HG03565 (cell line): ENCODE data around the gene RELN.
"Not testable (repeated sequence)": the region's sequence is repeated elsewhere in the genome, so short reads cannot be mapped to it uniquely, and the experiment has no call there.

Source experiments
- ATAC-seq: cut with Tn5 transposase; IDR thresholded peaks from one replicate; pipeline ENCODE4 v1.9.1; 2021; ENCODE audit warnings: mild to moderate bottlenecking, moderate library complexity; ENCODE audit not compliant: unreplicated experiment

Gene RELN

GRCh38 chr7:103947026-103947655 lies 42.3 kb downstream of the RELN start:
- ATAC-seq, result no peak

GRCh38 chr7:103944230-103944900 lies 45.1 kb downstream of the RELN start:
- ATAC-seq, result no peak

- ATAC-seq, result no peak
Observed at GRCh38 chr7:103941976-103942375, 47.5 kb downstream of the RELN start.

- no peak for ATAC-seq
Observed at GRCh38 chr7:103940382-103941268, 48.8 kb downstream of the RELN start.

- ATAC-seq, result no peak
Observed at GRCh38 chr7:103937680-103938079, 51.8 kb downstream of the RELN start.

- no peak for ATAC-seq
Observed at GRCh38 chr7:103936558-103936957, 52.9 kb downstream of the RELN start.

- no peak for ATAC-seq
Observed at GRCh38 chr7:103934508-103934907, 55.0 kb downstream of the RELN start.

GRCh38 chr7:103932389-103932788 lies 57.1 kb downstream of the RELN start:
- ATAC-seq, result no peak

- ATAC-seq, result no peak
Observed at GRCh38 chr7:103929901-103930311, 59.6 kb downstream of the RELN start.

- ATAC-seq, result no peak
Observed at GRCh38 chr7:103928581-103928980, 60.9 kb downstream of the RELN start.

GRCh38 chr7:103924184-103924583 lies 65.3 kb downstream of the RELN start:
- no peak for ATAC-seq

GRCh38 chr7:103922407-103922806 lies 67.1 kb downstream of the RELN start:
- no peak for ATAC-seq

GRCh38 chr7:103921692-103922091 lies 67.8 kb downstream of the RELN start:
- ATAC-seq, result no peak

- no peak for ATAC-seq
Observed at GRCh38 chr7:103919272-103919868, 70.1 kb downstream of the RELN start.

- ATAC-seq, result no peak
Observed at GRCh38 chr7:103918631-103919271, 70.7 kb downstream of the RELN start.

- no peak for ATAC-seq
Observed at GRCh38 chr7:103915680-103916357, 73.6 kb downstream of the RELN start.

GRCh38 chr7:103914147-103914899 lies 75.1 kb downstream of the RELN start:
- no peak for ATAC-seq

GRCh38 chr7:103912891-103913605 lies 76.4 kb downstream of the RELN start:
- no peak for ATAC-seq

GRCh38 chr7:103911015-103911414 lies 78.4 kb downstream of the RELN start:
- not testable (repeated sequence) for ATAC-seq
